K562 (cell line): ENCODE results near the gene SKAP1. TPM values are rescaled to one million over a fixed set of nuclear protein-coding genes. Genes with fewer than 3 reads are reported as not detected.

Experiments used
- ATAC-seq: fragments of 200-7000 bp; cut with Tn5 transposase; 3 replicates; pipeline ENCODE4 v1.9.1; 2020; ENCODE audit warnings: moderate library complexity
- BruUV-seq: library from RNA; stranded (reverse); fragments of 400-500 nt; replicated peaks from 2 replicates; lab custom pipeline; 2021; lab: Mats Ljungman, UMichigan
- CTCF ChIA-PET: fragments of 300-600 bp; formaldehyde crosslinking; extraction: SDS; loops from one replicate; lab custom pipeline; 2021; ENCODE audit warnings: low intra/inter-chr PET ratio; lab: Yijun Ruan, JAX
- POLR2A ChIA-PET: fragments of 300-600, 350-650 bp; sonication (Branson Sonifier 250); formaldehyde crosslinking; extraction: SDS; loops from one replicate; lab custom pipeline; 2021; ENCODE audit warnings: antibody characterized with exemption, inconsistent platforms; lab: Yijun Ruan, JAX
- DNase-seq, 4 experiments: peaks; one replicate each; pipeline versions ENCODE4 v3.0.0 to v3.0.0-alpha.2; 2011 to 2018; ENCODE audit warnings: low spot score in 3 of 4, mixed read lengths in 3 of 4; ENCODE audit errors: extremely low read depth in 1 of 4
- FAIRE-seq: peaks from 2 replicates; lab custom pipeline; 2011; peaks lifted over from hg19 to GRCh38; lab: Jason Lieb, UNC
- H2AFZ ChIP-seq: 2 replicates; pipeline ENCODE4 v1.6.0; 2011; ENCODE audit warnings: low read depth, low read length, control low read depth, inconsistent platforms
- H3K27ac ChIP-seq: fragments of 200-600 bp; 3 replicates; pipeline ENCODE4 v1.8.0; 2011; ENCODE audit warnings: low read depth, mild to moderate bottlenecking, control low read depth, inconsistent platforms, low read length, moderate library complexity, mixed read lengths; ENCODE audit errors: extremely low read depth
- H3K27me3 ChIP-seq, 2 experiments: fragments of 300-600 bp in 1 of 2; 2 replicates in 1 of 2; 3 replicates in 1 of 2; pipeline versions ENCODE4 v1.6.0 to v1.8.0; 2011; ENCODE audit warnings: inconsistent platforms in 2 of 2, low read length in 2 of 2, mild to moderate bottlenecking in 1 of 2, mixed read lengths in 1 of 2, moderate library complexity in 1 of 2; ENCODE audit not compliant: control insufficient read depth in 2 of 2, insufficient read depth in 2 of 2
- H3K36me3 ChIP-seq: fragments of 300-600 bp; 3 replicates; pipeline ENCODE4 v1.8.0; 2011; ENCODE audit warnings: mild to moderate bottlenecking, low read length, inconsistent platforms; ENCODE audit not compliant: control insufficient read depth, insufficient read depth
- H3K4me1 ChIP-seq, 2 experiments: fragments of 200-600 bp in 1 of 2; replicated peaks in 1 of 2; 2 replicates in 1 of 2; 3 replicates in 1 of 2; pipeline versions ENCODE4 v1.5.1 to v1.8.0; 2011; ENCODE audit warnings: inconsistent platforms in 2 of 2, low read length in 2 of 2, mild to moderate bottlenecking in 1 of 2, mixed read lengths in 1 of 2, moderate library complexity in 1 of 2; ENCODE audit not compliant: control insufficient read depth in 2 of 2, insufficient read depth in 2 of 2
- H3K4me2 ChIP-seq: 2 replicates; pipeline ENCODE4 v1.6.1; 2011; ENCODE audit warnings: low read length, control low read depth, inconsistent platforms, mixed read lengths; ENCODE audit not compliant: insufficient read depth
- H3K4me3 ChIP-seq: fragments of 200-600 bp; sonication (generic), shearing (Covaris generic); 2 replicates; pipeline ENCODE4 v1.5.1; 2016; ENCODE audit warnings: control low read depth, inconsistent platforms
- H3K79me2 ChIP-seq: fragments of 200-600 bp; 3 replicates; pipeline ENCODE4 v1.8.0; 2011; ENCODE audit warnings: low read length, inconsistent platforms; ENCODE audit not compliant: control insufficient read depth, insufficient read depth
- H3K9ac ChIP-seq, 2 experiments: 2 replicates each; pipeline versions ENCODE4 v1.6.0 to v1.6.1; 2011; ENCODE audit warnings: low read depth in 2 of 2, low read length in 2 of 2, control low read depth in 1 of 2, inconsistent platforms in 1 of 2, mild to moderate bottlenecking in 1 of 2, mixed read lengths in 1 of 2; ENCODE audit not compliant: insufficient read depth in 1 of 2
- H3K9me1 ChIP-seq: one replicate; pipeline ENCODE4 v1.6.0; 2011; ENCODE audit warnings: inconsistent platforms, mild to moderate bottlenecking, low read length, moderate library complexity; ENCODE audit not compliant: control insufficient read depth, insufficient read depth
- H3K9me3 ChIP-seq: replicated peaks from 2 replicates; pipeline ENCODE4 v1.5.1; 2011; ENCODE audit warnings: low read depth, low read length, inconsistent platforms; ENCODE audit not compliant: control insufficient read depth, insufficient read depth
- H4K20me1 ChIP-seq: replicated peaks from 2 replicates; pipeline ENCODE4 v1.6.1; 2011; ENCODE audit warnings: low read length, inconsistent platforms, mixed read lengths; ENCODE audit not compliant: control insufficient read depth, insufficient read depth
- ARID1B ChIP-seq: fragments of 450-650 bp; IDR thresholded peaks from 2 replicates; pipeline ENCODE4 v1.6.1; 2016; ENCODE audit warnings: antibody characterized with exemption, mild to moderate bottlenecking, inconsistent platforms
- ATF3 ChIP-seq, 2 experiments: fragments of 450-650 bp in 1 of 2; sonication (generic) in 1 of 2; formaldehyde crosslinking in 1 of 2; IDR thresholded peaks in 1 of 2; conservative IDR thresholded peaks in 1 of 2; 2 replicates each; pipeline versions ENCODE4 v1.6.1 to v1.8.1; 2016 to 2023; ENCODE audit warnings: mild to moderate bottlenecking in 2 of 2, moderate library complexity in 2 of 2, inconsistent platforms in 1 of 2, missing genetic modification reagents in 1 of 2
- BHLHE40 ChIP-seq: IDR thresholded peaks from 2 replicates; pipeline ENCODE4 v1.6.1; 2011; ENCODE audit warnings: low read length, improper control_type of control experiment
- CBX3 ChIP-seq, 2 experiments: IDR thresholded peaks; 1 replicate in 1 of 2; 2 replicates in 1 of 2; pipeline ENCODE4 v1.6.1; 2012; ENCODE audit warnings: inconsistent platforms in 2 of 2, low read length in 2 of 2, borderline replicate concordance in 1 of 2, control low read depth in 1 of 2
- CBX8 ChIP-seq: fragments of 200-600 bp; sonication (generic); IDR thresholded peaks from 2 replicates; pipeline ENCODE4 v1.6.1; 2012; ENCODE audit warnings: borderline replicate concordance, mixed run types, low read depth, mild to moderate bottlenecking, moderate library complexity, mixed read lengths, low read length, control low read depth, inconsistent platforms; ENCODE audit not compliant: poor library complexity, severe bottlenecking; ENCODE audit errors: extremely low read depth
- CCNT2 ChIP-seq: IDR thresholded peaks from 2 replicates; pipeline ENCODE4 v1.6.1; 2011; ENCODE audit warnings: borderline replicate concordance, low read depth, mild to moderate bottlenecking, moderate library complexity, mixed read lengths, low read length; ENCODE audit not compliant: insufficient read length; ENCODE audit errors: extremely low read depth
- CEBPG ChIP-seq, 3 experiments: fragments of 200-800 bp in 1 of 3; sonication (Bioruptor generic) in 1 of 3; sonication (generic) in 1 of 3; formaldehyde crosslinking in 1 of 3; IDR thresholded peaks in 2 of 3; conservative IDR thresholded peaks in 1 of 3; 2 replicates each; pipeline versions ENCODE4 v1.6.1 to v1.8.0; 2016 to 2022; ENCODE audit warnings: missing compliant biosample characterization in 2 of 3, missing genetic modification characterization in 2 of 3, mild to moderate bottlenecking in 1 of 3, missing genetic modification reagents in 1 of 3
- CXXC5 ChIP-seq: fragments of 250-450 bp; sonication (Bioruptor Pico); IDR thresholded peaks from 2 replicates; pipeline ENCODE4 v1.8.0; 2022; ENCODE audit warnings: inconsistent platforms, mild to moderate bottlenecking, moderate library complexity
- HNRNPLL ChIP-seq: fragments of 200-400 bp; formaldehyde crosslinking; IDR thresholded peaks from 2 replicates; pipeline ENCODE4 v1.6.1; 2017; ENCODE audit warnings: low read length, low read depth, mild to moderate bottlenecking; ENCODE audit not compliant: poor library complexity, severe bottlenecking
- POLR2A ChIP-seq: fragments of 450-650 bp; conservative IDR thresholded peaks from 2 replicates; pipeline ENCODE4 v1.6.1; 2016
- RB1 ChIP-seq: fragments of 450-650 bp; IDR thresholded peaks from 2 replicates; pipeline ENCODE4 v1.6.1; 2017; ENCODE audit warnings: low read depth, mild to moderate bottlenecking
- TAF15 ChIP-seq: fragments of 200-400 bp; formaldehyde crosslinking; IDR thresholded peaks from 2 replicates; pipeline ENCODE4 v1.6.1; 2017; ENCODE audit warnings: mild to moderate bottlenecking, low read depth, low read length, moderate library complexity
- TFE3 ChIP-seq: fragments of 450-650 bp; formaldehyde crosslinking; IDR thresholded peaks from 2 replicates; pipeline ENCODE4 v1.4.0; 2020; ENCODE audit warnings: mild to moderate bottlenecking, mixed read lengths
- ZEB2 ChIP-seq: fragments of 450-650 bp; IDR thresholded peaks from 2 replicates; pipeline ENCODE4 v1.6.1; 2016
- ZNF384 ChIP-seq: IDR thresholded peaks from 2 replicates; pipeline ENCODE4 v1.6.1; 2012; ENCODE audit warnings: low read depth, low read length, improper control_type of control experiment
- WGBS: fragments of 100-300 bp; shearing (Covaris generic); methylation state at CpG from one replicate; pipeline ENCODE4 v1.1.6; 2016; ENCODE audit warnings: low coverage, mixed read lengths; ENCODE audit not compliant: insufficient coverage; ENCODE audit errors: missing lambda C conversion rate; 5-methylcytosine and 5-hydroxymethylcytosine counted together
- in situ Hi-C: fragments of 300-500 bp; cut with MboI; formaldehyde crosslinking; loops from 4 replicates; pipeline ENCODE4 v1.15.0; 2018; ENCODE audit warnings: inconsistent platforms, mixed read lengths
- intact Hi-C: fragments of 100-400 bp; cut with micrococcal nuclease; formaldehyde crosslinking; loops from 2 replicates; pipeline ENCODE4 v1.14.2; 2022
- polyA plus RNA-seq, 8 experiments: library from polyadenylated mRNA; depleted of rRNA in 4 of 8; stranded (reverse) in 5 of 8; unstranded in 3 of 8; fragments of >200 nt; fragmentation: Nextera tagmentation in 2 of 8; fragmentation: Illumina TruSeq in 1 of 8; extraction: Ambion mirVana in 2 of 8; extraction: Trizol in 1 of 8; gene quantifications; 2 replicates each; pipeline versions ENCODE4 v1.2.1 to v1.2.3, GENCODE V29; 2011 to 2014; ENCODE audit warnings: inconsistent platforms in 1 of 8, missing spikeins in 1 of 8
- total RNA-seq, 7 experiments: library from RNA; depleted of rRNA in 6 of 7; stranded (reverse); fragments of >200 nt in 6 of 7; fragmentation: Illumina TruSeq in 2 of 7; extraction: Trizol in 2 of 7; gene quantifications; 2 replicates each; pipeline versions ENCODE4 v1.2.1 to v1.2.3, GENCODE V29; 2011 to 2021; ENCODE audit warnings: low replicate concordance in 1 of 7

Gene SKAP1
- total and polyA plus RNA-seq, 9 of the 15 experiments (the other 6 are each of a cell fraction or from before 2014, with no cell fraction given): 0.06 to 0.80 (median 0.10) TPM; not detected in 4

- H3K9ac ChIP-seq: peak overlapping the region in 1 of 2 experiments; percentile 6; a peak in 1 of 4 replicates
- DNase-seq: peak; percentile 72 to 83 (median 81)
- FAIRE-seq: peak; percentile 82
- no peaks in the 10 kb centered on the region for H3K9me3 ChIP-seq
- H3K27ac ChIP-seq: no peak overlapping the region
- no TSS peak for BruUV-seq
- peaks cover 3 to 23% of the 10 kb centered on the region in 2 experiments; a peak in 4 of 5 replicates for H3K4me1 ChIP-seq
- ChIA-PET CTCF (interaction anchor here (0.6 to 1.0 kb wide), 5 partner anchors 44 to 242 kb away, joined by 3 read pairs; no protein-coding TSS in a partner anchor), POLR2A (interaction anchor here (0.6 to 1.4 kb wide), 6 partner anchors 16 to 409 kb away, joined by 3 to 6 read pairs (median 3); partner anchors contain the start of gene NFE2L1)
- peak overlapping the region; percentile 77 for H2AFZ ChIP-seq
- WGBS: 5% methylated on average over 22 of the region's 22 CpGs
- no peaks in the 10 kb centered on the region for H3K9me1 ChIP-seq
- intact Hi-C loops: loop anchor here (2.0 kb wide), 2 partner anchors 16 to 104 kb away; no protein-coding TSS in a partner anchor
- H3K4me3 ChIP-seq: no peak overlapping the region
- ATAC-seq: peak; percentile 97
- in situ Hi-C loops: no loop called here
- peak overlapping the region; percentile 72 for H3K4me2 ChIP-seq
- no peaks in the 10 kb centered on the region for H4K20me1 ChIP-seq
- H3K27me3 ChIP-seq: no peaks in the 10 kb centered on the region
- H3K36me3 ChIP-seq: no peaks in the 10 kb centered on the region
- H3K79me2 ChIP-seq: no peaks in the 10 kb centered on the region
- peak; percentile 6; the same call in 1 of the 2 replicates for TF ChIP-seq ARID1B
- peak; percentile 68 for TF ChIP-seq RB1
- no peak for TF ChIP-seq CBX8
- TF ChIP-seq CBX3 (IDR thresholded peaks at IDR 0.05; ENCODE audit: borderline replicate concordance in 1 of 2, low read length in 2 of 2): no peak
- peak; percentile 38 for TF ChIP-seq ZEB2
- no peak for TF ChIP-seq HNRNPLL
- TF ChIP-seq CEBPG (CRISPR knock-in tag; IDR thresholded peaks at IDR 0.05): no peak
- TF ChIP-seq CEBPG (tag; conservative IDR thresholded peaks at IDR 0.05 in 1 of 2, IDR thresholded peaks at IDR 0.05 in 1 of 2): peak in 1 of 2 experiments; percentile 30; a peak in 1 of 4 replicates
- TF ChIP-seq POLR2A: no peak
- peak; percentile 41; the same call in 1 of the 2 replicates for TF ChIP-seq ZNF384
- no peak for TF ChIP-seq TAF15
- TF ChIP-seq ATF3 (IDR thresholded peaks at IDR 0.05): no peak
- 0 out of 2 replicates have a peak, but pooled peaks have one; percentile 23 for TF ChIP-seq ATF3 (CRISPR knock-in tag; conservative IDR thresholded peaks at IDR 0.05)
- TF ChIP-seq CXXC5 (CRISPR knock-in tag): peak; percentile 76
- no peak for TF ChIP-seq TFE3 (CRISPR knock-in tag)
- TF ChIP-seq CCNT2: peak; percentile 24
- 0 out of 2 replicates have a peak, but pooled peaks have one; percentile 39 for TF ChIP-seq BHLHE40
These were observed 27.2 kb upstream of the SKAP1 start for GRCh38 chr17:48457080-48457836.
